Gastroesophageal sphincter (tissue), 3 donors: ENCODE results near the gene KCNQ1OT1.

Experiments used
- CTCF ChIP-seq, 4 experiments: fragments of 200-600 bp in 2 of 4; fragments of 450-650 bp in 2 of 4; sonication (generic) in 1 of 4; IDR thresholded peaks; one replicate each; pipeline ENCODE4 v1.5.1; 2017 to 2019; ENCODE audit warnings: antibody characterized with exemption in 4 of 4, mild to moderate bottlenecking in 2 of 4, moderate library complexity in 2 of 4
- EP300 ChIP-seq: sonication (generic); formaldehyde crosslinking; IDR thresholded peaks from one replicate; pipeline ENCODE4 v1.6.1; 2017; ENCODE audit warnings: antibody characterized with exemption, mild to moderate bottlenecking
- POLR2A ChIP-seq, 2 donors: fragments of 450-650 bp; IDR thresholded peaks; one replicate each; pipeline ENCODE4 v1.6.1; 2017; ENCODE audit warnings: antibody characterized with exemption in 2 of 2, mild to moderate bottlenecking in 2 of 2, moderate library complexity in 1 of 2

GRCh38 chr11:2679011-2679676, 20.6 kb downstream of the KCNQ1OT1 start:
- TF ChIP-seq CTCF (IDR thresholded peaks at IDR 0.05) = no peak
- no peak for TF ChIP-seq POLR2A (IDR thresholded peaks at IDR 0.05)
- TF ChIP-seq EP300 = no peak
